ENCODE measurements around the gene RFTN1.

DNA sequence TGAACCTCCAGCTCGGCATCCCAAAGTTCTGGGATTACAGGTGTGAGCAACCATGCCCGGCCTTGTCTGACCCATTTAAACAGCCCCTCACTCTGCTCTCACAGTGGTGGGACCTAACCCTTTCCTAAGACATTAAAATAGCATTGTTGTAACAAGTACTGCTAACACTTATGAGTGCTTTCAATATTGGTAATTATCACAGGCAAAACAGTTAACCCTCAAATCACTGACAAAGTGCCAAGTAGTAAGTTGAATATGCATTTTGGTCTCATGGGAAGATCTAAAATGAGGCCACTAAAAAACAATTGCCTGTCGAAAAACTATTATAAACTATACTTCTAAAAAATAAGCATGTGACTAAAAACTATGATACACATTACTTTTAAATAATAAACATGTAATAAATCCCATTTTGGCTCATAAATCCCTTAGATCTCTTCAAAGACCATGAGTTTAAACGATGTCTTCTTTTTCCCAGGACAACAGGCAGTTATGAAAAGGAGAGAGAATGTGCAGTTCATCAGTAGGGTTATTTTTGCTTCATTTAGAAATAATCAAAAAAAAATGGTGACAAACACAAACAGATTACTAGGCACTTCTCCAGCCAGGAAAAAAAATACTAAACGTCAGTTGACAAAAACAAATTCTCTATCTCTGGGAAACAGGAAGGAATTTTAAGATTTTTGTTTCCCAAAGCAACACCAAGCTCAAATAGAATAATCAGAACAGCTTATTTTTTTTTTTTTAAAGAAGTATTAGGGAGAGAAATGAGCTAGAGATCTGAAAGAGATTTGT is 95.4 kb downstream of the RFTN1 start:
- TF ChIP-seq EZH2 (IDR thresholded peaks at IDR 0.05; ENCODE audit: low read depth, unreplicated experiment): no peak
- TF ChIP-seq, protein P1, sequence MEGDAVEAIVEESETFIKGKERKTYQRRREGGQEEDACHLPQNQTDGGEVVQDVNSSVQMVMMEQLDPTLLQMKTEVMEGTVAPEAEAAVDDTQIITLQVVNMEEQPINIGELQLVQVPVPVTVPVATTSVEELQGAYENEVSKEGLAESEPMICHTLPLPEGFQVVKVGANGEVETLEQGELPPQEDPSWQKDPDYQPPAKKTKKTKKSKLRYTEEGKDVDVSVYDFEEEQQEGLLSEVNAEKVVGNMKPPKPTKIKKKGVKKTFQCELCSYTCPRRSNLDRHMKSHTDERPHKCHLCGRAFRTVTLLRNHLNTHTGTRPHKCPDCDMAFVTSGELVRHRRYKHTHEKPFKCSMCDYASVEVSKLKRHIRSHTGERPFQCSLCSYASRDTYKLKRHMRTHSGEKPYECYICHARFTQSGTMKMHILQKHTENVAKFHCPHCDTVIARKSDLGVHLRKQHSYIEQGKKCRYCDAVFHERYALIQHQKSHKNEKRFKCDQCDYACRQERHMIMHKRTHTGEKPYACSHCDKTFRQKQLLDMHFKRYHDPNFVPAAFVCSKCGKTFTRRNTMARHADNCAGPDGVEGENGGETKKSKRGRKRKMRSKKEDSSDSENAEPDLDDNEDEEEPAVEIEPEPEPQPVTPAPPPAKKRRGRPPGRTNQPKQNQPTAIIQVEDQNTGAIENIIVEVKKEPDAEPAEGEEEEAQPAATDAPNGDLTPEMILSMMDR (conservative IDR thresholded peaks at IDR 0.05; ENCODE audit: low read depth in 2 of 2): no peak
- no peak for TF ChIP-seq JUNB (IDR thresholded peaks at IDR 0.05; ENCODE audit: unreplicated experiment)
- no peak for TF ChIP-seq ZNF462 (CRISPR knock-in tag; IDR thresholded peaks at IDR 0.05)
- no peak for TF ChIP-seq CREB1 (CRISPR knock-in tag; IDR thresholded peaks at IDR 0.05; ENCODE audit: low read depth)
- TF ChIP-seq ETS1 (IDR thresholded peaks at IDR 0.05): no peak

All from GM23338 (cell line).